HepG2 (cell line): ENCODE measurements around the gene GALNT8. TPM values are rescaled to one million over a fixed set of nuclear protein-coding genes. Genes with fewer than 3 reads are reported as not detected.

Source experiments
- ATAC-seq: fragments of 200-7000 bp; cut with Tn5 transposase; 3 replicates; pipeline ENCODE4 v1.9.1; 2020; ENCODE audit warnings: mild to moderate bottlenecking, moderate library complexity
- BruUV-seq: library from RNA; stranded (reverse); fragments of 400-500 nt; replicated peaks from 2 replicates; lab custom pipeline; 2021; lab: Mats Ljungman, UMichigan
- CTCF ChIA-PET: fragments of 300-600 bp; formaldehyde crosslinking; extraction: SDS; loops from one replicate; lab custom pipeline; 2021; ENCODE audit warnings: low total read pairs, inconsistent platforms, low intra/inter-chr PET ratio; lab: Yijun Ruan, JAX
- POLR2A ChIA-PET: fragments of 350-600 bp; sonication (Branson Sonifier 250); formaldehyde crosslinking; loops from one replicate; lab custom pipeline; 2020; ENCODE audit warnings: antibody characterized with exemption, inconsistent platforms; lab: Yijun Ruan, JAX
- DNase-seq: peaks from one replicate; pipeline ENCODE4 v3.0.0-alpha.2; 2015; ENCODE audit warnings: low spot score
- FAIRE-seq: peaks from 3 replicates; lab custom pipeline; 2011; peaks lifted over from hg19 to GRCh38; lab: Jason Lieb, UNC
- H2AFZ ChIP-seq: one replicate; pipeline ENCODE4 v1.6.1; 2011; ENCODE audit warnings: low read length, inconsistent platforms
- H3K27ac ChIP-seq: fragments of 300-600 bp; 3 replicates; pipeline ENCODE4 v1.8.0; 2011; ENCODE audit warnings: mixed run types, mild to moderate bottlenecking, mixed read lengths, low read length, inconsistent platforms; ENCODE audit not compliant: insufficient read depth; ENCODE audit errors: extremely low read length
- H3K27me3 ChIP-seq, 2 experiments: fragments of 200-600 bp in 1 of 2; 2 replicates in 1 of 2; 3 replicates in 1 of 2; pipeline versions ENCODE4 v1.6.0 to v1.8.0; 2011; ENCODE audit warnings: low read length in 2 of 2, mild to moderate bottlenecking in 2 of 2, moderate library complexity in 2 of 2, inconsistent platforms in 1 of 2; ENCODE audit not compliant: insufficient read depth in 2 of 2, control insufficient read depth in 1 of 2
- H3K36me3 ChIP-seq, 2 experiments: fragments of 200-600 bp in 1 of 2; replicated peaks in 1 of 2; 2 replicates in 1 of 2; 3 replicates in 1 of 2; pipeline versions ENCODE4 v1.5.1 to v1.8.0; 2011; ENCODE audit warnings: low read length in 2 of 2, inconsistent platforms in 1 of 2; ENCODE audit not compliant: insufficient read depth in 2 of 2, control insufficient read depth in 1 of 2
- H3K4me1 ChIP-seq: 2 replicates; pipeline ENCODE4 v1.5.1; 2012; ENCODE audit warnings: low read length, inconsistent platforms; ENCODE audit not compliant: insufficient read depth
- H3K4me2 ChIP-seq: 2 replicates; pipeline ENCODE4 v1.6.0; 2011; ENCODE audit warnings: low read depth, low read length, inconsistent platforms
- H3K4me3 ChIP-seq, 3 experiments: fragments of 200-600 bp in 1 of 3; sonication (generic), shearing (Covaris generic) in 1 of 3; replicated peaks in 1 of 3; 2 replicates each; pipeline ENCODE4 v1.5.1; 2011 to 2016; ENCODE audit warnings: low read length in 3 of 3, inconsistent platforms in 2 of 3, low read depth in 2 of 3, mild to moderate bottlenecking in 2 of 3, control low read depth in 1 of 3, mixed read lengths in 1 of 3; ENCODE audit not compliant: insufficient read depth in 1 of 3
- H3K79me2 ChIP-seq: one replicate; pipeline ENCODE4 v1.6.1; 2011; ENCODE audit warnings: low read length, inconsistent platforms; ENCODE audit not compliant: insufficient read depth
- H3K9ac ChIP-seq: 2 replicates; pipeline ENCODE4 v1.6.0; 2011; ENCODE audit warnings: mild to moderate bottlenecking, low read depth, low read length, inconsistent platforms; ENCODE audit not compliant: insufficient read depth
- H3K9me3 ChIP-seq: 2 replicates; pipeline ENCODE4 v1.5.1; 2012; ENCODE audit warnings: mild to moderate bottlenecking, low read length
- H4K20me1 ChIP-seq: 2 replicates; pipeline ENCODE4 v1.6.0; 2011; ENCODE audit warnings: inconsistent platforms, mild to moderate bottlenecking, low read length, moderate library complexity; ENCODE audit not compliant: insufficient read depth
- ATF5 ChIP-seq: sonication (generic); formaldehyde crosslinking; IDR thresholded peaks from 2 replicates; pipeline ENCODE4 v1.4.0; 2020; ENCODE audit warnings: mild to moderate bottlenecking, low read depth, missing genetic modification reagents
- BHLHE40 ChIP-seq: IDR thresholded peaks from 2 replicates; pipeline ENCODE4 v1.6.1; 2011; ENCODE audit warnings: low read length, improper control_type of control experiment
- EZH2 ChIP-seq: conservative IDR thresholded peaks from 2 replicates; pipeline ENCODE4 v1.6.1; 2012; ENCODE audit warnings: mild to moderate bottlenecking, low read depth, low read length, moderate library complexity
- FUBP1 ChIP-seq: sonication (generic); formaldehyde crosslinking; IDR thresholded peaks from 2 replicates; pipeline ENCODE4 v1.5.1; 2020; ENCODE audit warnings: missing genetic modification reagents, mild to moderate bottlenecking, borderline replicate concordance
- GFI1 ChIP-seq: sonication (generic); formaldehyde crosslinking; IDR thresholded peaks from 2 replicates; pipeline ENCODE4 v1.5.0; 2020; ENCODE audit warnings: missing genetic modification reagents, mild to moderate bottlenecking, borderline replicate concordance
- HDAC6 ChIP-seq: fragments of 200-600 bp; sonication (generic); IDR thresholded peaks from 2 replicates; pipeline ENCODE4 v1.7.0; 2017; ENCODE audit warnings: mild to moderate bottlenecking, antibody characterized with exemption, low read length, low read depth
- HOXA7 ChIP-seq: sonication (generic); formaldehyde crosslinking; IDR thresholded peaks from 2 replicates; pipeline ENCODE4 v1.8.1; 2022; ENCODE audit warnings: mild to moderate bottlenecking, missing genetic modification reagents, moderate library complexity
- JARID2 ChIP-seq: sonication (generic); formaldehyde crosslinking; IDR thresholded peaks from 2 replicates; pipeline ENCODE4 v1.8.1; 2023; ENCODE audit warnings: missing genetic modification reagents, inconsistent platforms; ENCODE audit not compliant: insufficient replicate concordance
- MXD3 ChIP-seq: IDR thresholded peaks from 2 replicates; pipeline ENCODE4 v1.6.1; 2016; ENCODE audit warnings: mild to moderate bottlenecking, missing biosample characterization, missing genetic modification reagents
- PPARG ChIP-seq: conservative IDR thresholded peaks from 2 replicates; pipeline ENCODE4 v1.6.1; 2016; ENCODE audit warnings: missing biosample characterization, missing genetic modification reagents
- RARA ChIP-seq: IDR thresholded peaks from 2 replicates; pipeline ENCODE4 v1.6.1; 2016; ENCODE audit warnings: missing genetic modification reagents, missing compliant biosample characterization
- REL ChIP-seq: sonication (generic); formaldehyde crosslinking; conservative IDR thresholded peaks from 2 replicates; pipeline ENCODE4 v1.8.0; 2022; ENCODE audit warnings: mild to moderate bottlenecking, missing genetic modification reagents, moderate library complexity
- SPEN ChIP-seq: sonication (generic); formaldehyde crosslinking; IDR thresholded peaks from 2 replicates; pipeline ENCODE4 v1.5.1; 2020; ENCODE audit warnings: low read depth, mild to moderate bottlenecking, missing genetic modification reagents
- ZNF10 ChIP-seq: sonication (generic); formaldehyde crosslinking; IDR thresholded peaks from 2 replicates; pipeline ENCODE4 v1.4.0; 2020; ENCODE audit warnings: mild to moderate bottlenecking, low read depth, missing genetic modification reagents, borderline replicate concordance
- ZNF333 ChIP-seq: sonication (generic); formaldehyde crosslinking; IDR thresholded peaks from 2 replicates; pipeline ENCODE4 v1.4.0; 2020; ENCODE audit warnings: mild to moderate bottlenecking, missing genetic modification reagents, borderline replicate concordance
- ZNF441 ChIP-seq: sonication (generic); formaldehyde crosslinking; IDR thresholded peaks from 2 replicates; pipeline ENCODE4 v1.7.0; 2021; ENCODE audit warnings: missing genetic modification reagents, borderline replicate concordance
- WGBS: methylation state at CpG from one replicate; pipeline ENCODE4 v1.1.6; 2017; ENCODE audit warnings: low lambda C conversion rate; 5-methylcytosine and 5-hydroxymethylcytosine counted together
- in situ Hi-C: cut with HindIII; loops from 2 replicates; pipeline ENCODE4 v1.10.0; 2017; ENCODE audit warnings: low pct_unique_long_range_greater_than_20kb; ENCODE audit not compliant: extremely low pct_ligation_motif_present
- intact Hi-C: fragments of 100-400 bp; cut with micrococcal nuclease; formaldehyde crosslinking; loops from one replicate; pipeline ENCODE4 v1.10.0; 2022; ENCODE audit not compliant: unreplicated experiment
- polyA plus RNA-seq, 8 experiments: library from polyadenylated mRNA; depleted of rRNA in 3 of 8; stranded (reverse) in 7 of 8; unstranded in 1 of 8; fragments of >200 nt; fragmentation: Illumina TruSeq in 4 of 8; extraction: Trizol in 4 of 8; gene quantifications; 2 replicates each; pipeline versions ENCODE4 v1.2.1 to v1.2.3, GENCODE V29; 2011 to 2016; ENCODE audit warnings: low read depth in 4 of 8, missing spikeins in 1 of 8, mixed read lengths in 1 of 8; ENCODE audit not compliant: insufficient read depth in 1 of 8
- total RNA-seq, 5 experiments: library from RNA; depleted of rRNA; stranded (reverse); fragments of >200 nt; fragmentation: Illumina TruSeq; extraction: Trizol; gene quantifications; 2 replicates each; pipeline ENCODE4 v1.2.3, GENCODE V29; 2016; ENCODE audit warnings: low read depth in 1 of 5

GALNT8 gene
- total and polyA plus RNA-seq, 2 of the 13 experiments (the other 11 are each of a cell fraction or from before 2014, with no cell fraction given): 0.45 TPM; not detected in 1

GRCh38 chr12:4690760-4691159 is 29.4 kb upstream of the GALNT8 start (continued):
- no peak for TF ChIP-seq FUBP1 (CRISPR knock-in tag)

- BruUV-seq: no TSS peak
- no peaks in the 10 kb centered on the region for H3K9me3 ChIP-seq
- no peaks in the 10 kb centered on the region for H3K79me2 ChIP-seq
- in situ Hi-C loops: no loop called here
- ChIA-PET POLR2A (no interaction called here), CTCF (no interaction called here)
- intact Hi-C loops: no loop called here
- H4K20me1 ChIP-seq: no peaks in the 10 kb centered on the region
- H3K4me3 ChIP-seq: no peak overlapping the region
- TF ChIP-seq BHLHE40 (no peak), JARID2 (CRISPR knock-in tag) (no peak), ZNF441 (CRISPR knock-in tag) (no peak), ZNF10 (no peak), RARA (no peak), ATF5 (CRISPR knock-in tag) (no peak), EZH2 (no peak), PPARG (CRISPR knock-in tag) (no peak), HOXA7 (CRISPR knock-in tag) (no peak), MXD3 (CRISPR knock-in tag) (no peak), GFI1 (CRISPR knock-in tag) (no peak), SPEN (CRISPR knock-in tag) (no peak), HDAC6 (no peak), REL (CRISPR knock-in tag) (no peak), ZNF333 (CRISPR knock-in tag) (no peak)
- DNase-seq: no peak
- WGBS: 90% methylated on average over 10 of the region's 10 CpGs
- H3K4me1 ChIP-seq: no peaks in the 10 kb centered on the region
- no peak for ATAC-seq
- no peaks in the 10 kb centered on the region for H3K36me3 ChIP-seq
- FAIRE-seq: no peak
- H3K4me2 ChIP-seq: no peak overlapping the region
- no peak overlapping the region for H3K27ac ChIP-seq
- no peak overlapping the region for H3K9ac ChIP-seq
- no peak overlapping the region for H2AFZ ChIP-seq
- no peaks in the 10 kb centered on the region for H3K27me3 ChIP-seq
Measured at GRCh38 chr12:4700621-4701026, 19.6 kb upstream of the GALNT8 start.
